Measurements from ENCODE around the gene SYT17. TPM values are rescaled to one million over a fixed set of nuclear protein-coding genes. Genes with fewer than 3 reads are reported as not detected.

The SYT17 gene
- total RNA-seq, 1 experiment from 2014 or later: 10.3 TPM

DNA sequence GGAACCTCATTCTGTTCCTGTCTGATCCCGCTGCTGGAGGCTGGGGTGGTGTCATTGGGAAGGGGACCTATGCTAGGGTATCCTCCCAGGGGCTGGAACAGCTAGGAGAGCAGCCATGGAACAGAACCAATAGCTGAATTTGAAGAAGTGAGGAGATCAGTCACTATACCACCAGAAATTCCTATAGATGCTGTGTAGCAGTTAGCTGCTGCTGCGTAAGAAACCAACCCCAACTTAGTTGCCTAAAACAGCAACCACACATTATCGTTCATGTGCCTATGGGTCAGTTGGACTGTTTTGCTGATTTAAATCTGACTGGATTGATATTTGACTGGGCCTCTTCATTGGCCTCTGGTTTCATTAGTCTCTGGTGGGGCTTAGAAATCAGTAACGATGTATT, 20.4 kb upstream of the SYT17 start:
- Histone ChIP-seq H3K4me2 (ENCODE audit: low read length) (no peak overlapping the region), H3K27me3 (ENCODE audit: insufficient read depth, low read length) (no peaks in the 10 kb centered on the region), H3K4me3 (replicated peaks in 1 of 2; ENCODE audit: low read depth in 1 of 2, low read length in 2 of 2) (no peak overlapping the region), H3K9me3 (ENCODE audit: control insufficient read depth in 1 of 2, insufficient read depth in 1 of 2, low read depth in 1 of 2, low read length in 2 of 2) (no peaks in the 10 kb centered on the region), H3K36me3 (ENCODE audit: control insufficient read depth in 1 of 2, insufficient read depth in 2 of 2, low read length in 2 of 2) (no peaks in the 10 kb centered on the region), H3K9me2 (ENCODE audit: insufficient read depth) (no peaks in the 10 kb centered on the region), H2AFZ (ENCODE audit: low read depth, low read length, poor library complexity, severe bottlenecking) (no peak overlapping the region), H3K9ac (ENCODE audit: low read length) (no peak overlapping the region), H3K27ac (ENCODE audit: low read depth, low read length) (no peak overlapping the region), H3K79me2 (ENCODE audit: insufficient read depth, low read length) (no peaks in the 10 kb centered on the region), H4K20me1 (ENCODE audit: insufficient read depth) (no peaks in the 10 kb centered on the region), H3K4me1 (ENCODE audit: control insufficient read depth in 1 of 2, insufficient read depth in 2 of 2, low read length in 2 of 2) (no peaks in the 10 kb centered on the region)
- ChIA-PET CTCF (no interaction called here), POLR2A (no interaction called here), RAD21 (ENCODE audit: low non-redundant PET in 1 of 2, low total read pairs in 2 of 2, uncharacterized antibody in 2 of 2, unreplicated experiment in 2 of 2) (no interaction called here)
- intact Hi-C loops (cut with micrococcal nuclease): no loop called here
- ATAC-seq (no peak), DNase-seq (ENCODE audit: low read depth, low spot score) (no peak)
- TF ChIP-seq CBX3 (IDR thresholded peaks at IDR 0.05; ENCODE audit: low read depth) (no peak), TCF7L2 (IDR thresholded peaks at IDR 0.05; ENCODE audit: borderline replicate concordance, extremely low read depth, insufficient read depth, insufficient read length) (no peak)
- no TSS peak for BruUV-seq (replicated peaks)

DNA sequence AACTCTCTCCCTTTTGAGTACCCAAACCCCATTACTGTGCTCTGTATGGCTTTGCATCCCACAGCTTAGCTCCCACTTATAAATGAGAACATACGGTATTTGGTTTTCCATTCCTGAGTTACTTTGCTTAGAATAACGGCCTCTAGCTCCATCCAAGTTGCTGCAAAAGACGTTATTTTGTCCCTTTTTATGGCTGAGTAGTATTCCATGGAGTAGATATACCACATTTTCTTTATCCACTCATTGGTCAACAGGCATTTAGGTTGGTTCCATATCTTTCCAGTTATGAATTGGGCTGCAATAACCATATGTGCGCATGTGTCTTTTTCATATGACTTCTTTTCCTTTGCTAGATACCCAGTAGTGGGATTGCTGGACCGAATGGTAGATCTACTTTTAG, 19.9 kb upstream of the SYT17 start:
- CTCF ChIA-PET: no interaction called here
- Histone ChIP-seq H3K4me3 (replicated peaks in 1 of 2; ENCODE audit: low read depth in 1 of 2, low read length in 2 of 2) (no peak overlapping the region), H3K79me2 (ENCODE audit: insufficient read depth, low read length) (no peaks in the 10 kb centered on the region), H3K4me2 (ENCODE audit: low read length) (no peak overlapping the region), H3K36me3 (ENCODE audit: control insufficient read depth in 1 of 2, insufficient read depth in 2 of 2, low read length in 2 of 2) (no peaks in the 10 kb centered on the region), H3K27me3 (ENCODE audit: insufficient read depth, low read length) (no peaks in the 10 kb centered on the region), H3K9me2 (ENCODE audit: insufficient read depth) (no peaks in the 10 kb centered on the region), H3K27ac (ENCODE audit: low read depth, low read length) (no peak overlapping the region), H3K9ac (ENCODE audit: low read length) (no peak overlapping the region), H3K4me1 (ENCODE audit: control insufficient read depth in 1 of 2, insufficient read depth in 2 of 2, low read length in 2 of 2) (no peaks in the 10 kb centered on the region), H2AFZ (ENCODE audit: low read depth, low read length, poor library complexity, severe bottlenecking) (no peak overlapping the region), H4K20me1 (ENCODE audit: insufficient read depth) (no peaks in the 10 kb centered on the region), H3K9me3 (ENCODE audit: control insufficient read depth in 1 of 2, insufficient read depth in 1 of 2, low read depth in 1 of 2, low read length in 2 of 2) (no peaks in the 10 kb centered on the region)
- no peak for TF ChIP-seq YY1 (IDR thresholded peaks at IDR 0.05; ENCODE audit: extremely low read depth, insufficient replicate concordance, low read depth, low read length)
- TF ChIP-seq, protein P1, sequence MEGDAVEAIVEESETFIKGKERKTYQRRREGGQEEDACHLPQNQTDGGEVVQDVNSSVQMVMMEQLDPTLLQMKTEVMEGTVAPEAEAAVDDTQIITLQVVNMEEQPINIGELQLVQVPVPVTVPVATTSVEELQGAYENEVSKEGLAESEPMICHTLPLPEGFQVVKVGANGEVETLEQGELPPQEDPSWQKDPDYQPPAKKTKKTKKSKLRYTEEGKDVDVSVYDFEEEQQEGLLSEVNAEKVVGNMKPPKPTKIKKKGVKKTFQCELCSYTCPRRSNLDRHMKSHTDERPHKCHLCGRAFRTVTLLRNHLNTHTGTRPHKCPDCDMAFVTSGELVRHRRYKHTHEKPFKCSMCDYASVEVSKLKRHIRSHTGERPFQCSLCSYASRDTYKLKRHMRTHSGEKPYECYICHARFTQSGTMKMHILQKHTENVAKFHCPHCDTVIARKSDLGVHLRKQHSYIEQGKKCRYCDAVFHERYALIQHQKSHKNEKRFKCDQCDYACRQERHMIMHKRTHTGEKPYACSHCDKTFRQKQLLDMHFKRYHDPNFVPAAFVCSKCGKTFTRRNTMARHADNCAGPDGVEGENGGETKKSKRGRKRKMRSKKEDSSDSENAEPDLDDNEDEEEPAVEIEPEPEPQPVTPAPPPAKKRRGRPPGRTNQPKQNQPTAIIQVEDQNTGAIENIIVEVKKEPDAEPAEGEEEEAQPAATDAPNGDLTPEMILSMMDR (IDR thresholded peaks at IDR 0.05 in 2 of 3, conservative IDR thresholded peaks at IDR 0.05 in 1 of 3; ENCODE audit: borderline replicate concordance in 1 of 3, insufficient read depth in 1 of 3, low read depth in 2 of 3, low read length in 2 of 3): no peak
- TF ChIP-seq, protein P2, sequence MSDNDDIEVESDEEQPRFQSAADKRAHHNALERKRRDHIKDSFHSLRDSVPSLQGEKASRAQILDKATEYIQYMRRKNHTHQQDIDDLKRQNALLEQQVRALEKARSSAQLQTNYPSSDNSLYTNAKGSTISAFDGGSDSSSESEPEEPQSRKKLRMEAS (IDR thresholded peaks at IDR 0.05): no peak
- no peak for TF ChIP-seq RAD21 (IDR thresholded peaks at IDR 0.05; ENCODE audit: low read depth)
- TF ChIP-seq EGR1 (IDR thresholded peaks at IDR 0.05; ENCODE audit: low read depth): no peak
- no peak for TF ChIP-seq SRF (IDR thresholded peaks at IDR 0.05; ENCODE audit: low read depth)
- TF ChIP-seq ZFX (IDR thresholded peaks at IDR 0.05): no peak
- no peak for TF ChIP-seq ELF1 (IDR thresholded peaks at IDR 0.05; ENCODE audit: borderline replicate concordance, low read depth)
- TF ChIP-seq, protein P3, sequence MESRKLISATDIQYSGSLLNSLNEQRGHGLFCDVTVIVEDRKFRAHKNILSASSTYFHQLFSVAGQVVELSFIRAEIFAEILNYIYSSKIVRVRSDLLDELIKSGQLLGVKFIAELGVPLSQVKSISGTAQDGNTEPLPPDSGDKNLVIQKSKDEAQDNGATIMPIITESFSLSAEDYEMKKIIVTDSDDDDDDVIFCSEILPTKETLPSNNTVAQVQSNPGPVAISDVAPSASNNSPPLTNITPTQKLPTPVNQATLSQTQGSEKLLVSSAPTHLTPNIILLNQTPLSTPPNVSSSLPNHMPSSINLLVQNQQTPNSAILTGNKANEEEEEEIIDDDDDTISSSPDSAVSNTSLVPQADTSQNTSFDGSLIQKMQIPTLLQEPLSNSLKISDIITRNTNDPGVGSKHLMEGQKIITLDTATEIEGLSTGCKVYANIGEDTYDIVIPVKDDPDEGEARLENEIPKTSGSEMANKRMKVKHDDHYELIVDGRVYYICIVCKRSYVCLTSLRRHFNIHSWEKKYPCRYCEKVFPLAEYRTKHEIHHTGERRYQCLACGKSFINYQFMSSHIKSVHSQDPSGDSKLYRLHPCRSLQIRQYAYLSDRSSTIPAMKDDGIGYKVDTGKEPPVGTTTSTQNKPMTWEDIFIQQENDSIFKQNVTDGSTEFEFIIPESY (IDR thresholded peaks at IDR 0.05; ENCODE audit: extremely low read depth, insufficient replicate concordance, low read length): no peak
- TF ChIP-seq CBX3 (IDR thresholded peaks at IDR 0.05; ENCODE audit: low read depth): no peak
- TF ChIP-seq TCF7L2 (IDR thresholded peaks at IDR 0.05; ENCODE audit: borderline replicate concordance, extremely low read depth, insufficient read depth, insufficient read length): no peak
- TF ChIP-seq FOSL1 (IDR thresholded peaks at IDR 0.05; ENCODE audit: low read depth): no peak
- no peak for TF ChIP-seq SP1 (IDR thresholded peaks at IDR 0.05; ENCODE audit: low read depth)
- no peak for TF ChIP-seq EZH2phosphoT487 (IDR thresholded peaks at IDR 0.05; ENCODE audit: borderline replicate concordance)
- POLR2A ChIA-PET: no interaction called here
- RAD21 ChIA-PET (ENCODE audit: low non-redundant PET in 1 of 2, low total read pairs in 2 of 2, uncharacterized antibody in 2 of 2, unreplicated experiment in 2 of 2): no interaction called here
- no TSS peak for BruUV-seq (replicated peaks)
- intact Hi-C loops (cut with micrococcal nuclease): no loop called here
- DNase-seq (ENCODE audit: low read depth, low spot score) (no peak), ATAC-seq (no peak)
